GM15510 (cell line): Measurements from ENCODE around the gene EMC8.

Source experiments
- POLR2A ChIP-seq: IDR thresholded peaks from 3 replicates; pipeline ENCODE4 v1.6.1; 2011; ENCODE audit warnings: borderline replicate concordance; ENCODE audit not compliant: insufficient read length; ENCODE audit errors: extremely low read depth

The EMC8 gene

GRCh38 chr16:85757341-85757822, 42.0 kb downstream of the EMC8 start:
- no peak for TF ChIP-seq POLR2A

GRCh38 chr16:85755929-85756768, 43.2 kb downstream of the EMC8 start:
- peak; percentile 27 for TF ChIP-seq POLR2A

DNA sequence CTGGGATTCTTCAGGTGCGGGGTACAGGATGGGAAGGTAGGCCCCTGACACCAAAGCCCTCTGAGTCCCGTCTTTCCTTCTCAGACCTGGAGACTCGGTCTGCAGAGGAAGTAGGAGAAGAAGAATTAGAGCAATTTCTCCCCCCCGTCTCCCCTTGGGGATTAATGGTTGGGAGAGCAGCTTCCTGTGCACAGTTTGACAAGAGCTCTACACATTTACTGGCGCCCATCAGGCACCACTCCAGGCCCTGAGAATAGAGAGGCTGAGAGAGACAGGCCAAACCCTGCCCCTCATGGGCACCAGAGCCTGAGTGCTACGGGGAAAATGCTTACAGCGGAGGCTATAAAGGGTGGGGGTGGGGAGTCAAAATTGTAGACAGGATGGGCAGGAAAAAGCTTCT, 44.9 kb downstream of the EMC8 start:
- TF ChIP-seq POLR2A, result no peak

DNA sequence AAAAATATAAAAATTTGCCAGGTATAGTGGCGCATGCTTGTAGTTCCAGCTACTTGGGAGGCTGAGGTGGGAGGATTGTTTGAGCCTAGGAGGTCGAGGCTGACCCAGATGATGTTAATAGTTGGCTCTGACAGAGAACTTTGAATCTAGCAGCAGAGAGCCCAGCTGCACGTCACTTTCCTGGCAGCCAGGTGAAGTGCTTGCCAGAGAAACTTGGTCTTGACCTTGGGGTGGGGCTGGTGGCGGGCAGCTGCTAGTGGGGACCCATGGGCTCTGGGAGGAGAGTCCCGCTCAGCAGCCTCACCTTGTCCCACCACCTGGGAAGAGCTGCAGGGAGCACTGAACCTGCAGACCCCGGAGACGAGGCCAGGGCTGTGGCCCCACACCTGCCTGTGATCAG, 45.4 kb downstream of the EMC8 start:
- TF ChIP-seq POLR2A, result no peak

DNA sequence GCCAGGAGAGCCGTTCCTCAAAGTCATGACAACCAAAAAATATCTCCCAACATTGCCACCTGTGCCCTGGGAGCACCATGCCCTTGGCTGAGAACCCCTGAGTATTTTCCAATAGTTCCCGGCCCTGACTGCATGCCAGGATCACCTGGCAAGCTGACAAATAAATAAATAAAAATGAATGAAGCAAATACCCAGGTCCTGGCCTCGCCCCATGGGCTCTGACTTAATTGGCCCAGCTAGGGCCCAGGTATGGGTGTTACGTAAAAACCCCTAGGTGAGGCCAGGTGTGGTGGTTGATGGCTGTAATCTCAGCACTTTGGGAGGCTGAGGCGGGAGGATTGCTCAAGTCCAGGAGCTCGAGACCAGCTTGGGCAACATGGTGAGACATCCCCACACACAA, 45.8 kb downstream of the EMC8 start:
- no peak for TF ChIP-seq POLR2A

DNA sequence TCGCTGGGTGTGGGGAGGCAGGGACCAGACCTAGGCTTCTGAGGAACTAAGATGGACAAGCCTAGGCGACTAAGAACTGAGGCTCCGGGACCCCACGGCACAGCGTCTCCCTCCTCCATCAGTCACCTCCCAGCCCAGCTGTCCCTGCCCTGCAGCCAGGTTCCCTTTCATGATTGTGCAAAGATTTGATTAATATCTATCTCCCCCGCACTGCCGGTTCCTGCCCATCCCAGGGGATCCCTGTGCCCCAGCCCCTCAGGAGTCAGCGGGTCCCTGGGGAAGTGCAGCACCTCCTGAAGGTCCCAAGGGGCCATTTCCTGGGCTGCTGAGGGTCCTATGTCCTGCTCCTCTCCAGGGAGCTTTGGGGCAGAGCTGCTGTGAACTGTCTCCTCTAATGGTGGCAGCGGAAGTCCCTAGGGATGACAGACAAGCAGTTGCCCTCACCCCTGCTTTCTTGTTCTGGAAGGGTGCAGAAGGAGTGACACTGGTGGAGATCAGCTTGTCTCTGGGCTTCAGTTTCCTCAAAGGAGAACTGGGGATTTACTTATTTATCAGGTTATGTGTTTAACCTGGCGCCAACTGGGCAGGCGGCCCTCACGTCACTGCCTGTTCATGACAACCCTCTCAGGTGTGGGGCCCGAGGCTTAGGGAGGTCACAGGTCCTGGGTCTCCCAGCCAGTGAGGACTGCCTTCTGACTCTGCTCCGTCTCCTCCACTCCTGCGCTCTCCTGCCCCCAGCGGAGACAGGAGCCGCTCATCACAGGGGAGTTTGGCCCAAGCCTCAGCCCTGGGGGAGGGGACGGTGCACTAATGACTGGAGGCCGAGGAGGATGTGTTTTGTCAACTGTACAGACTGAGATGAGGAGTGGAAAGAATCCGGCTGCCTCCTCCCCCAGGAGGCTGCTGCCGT, 46.6 kb downstream of the EMC8 start:
- no peak for TF ChIP-seq POLR2A

DNA sequence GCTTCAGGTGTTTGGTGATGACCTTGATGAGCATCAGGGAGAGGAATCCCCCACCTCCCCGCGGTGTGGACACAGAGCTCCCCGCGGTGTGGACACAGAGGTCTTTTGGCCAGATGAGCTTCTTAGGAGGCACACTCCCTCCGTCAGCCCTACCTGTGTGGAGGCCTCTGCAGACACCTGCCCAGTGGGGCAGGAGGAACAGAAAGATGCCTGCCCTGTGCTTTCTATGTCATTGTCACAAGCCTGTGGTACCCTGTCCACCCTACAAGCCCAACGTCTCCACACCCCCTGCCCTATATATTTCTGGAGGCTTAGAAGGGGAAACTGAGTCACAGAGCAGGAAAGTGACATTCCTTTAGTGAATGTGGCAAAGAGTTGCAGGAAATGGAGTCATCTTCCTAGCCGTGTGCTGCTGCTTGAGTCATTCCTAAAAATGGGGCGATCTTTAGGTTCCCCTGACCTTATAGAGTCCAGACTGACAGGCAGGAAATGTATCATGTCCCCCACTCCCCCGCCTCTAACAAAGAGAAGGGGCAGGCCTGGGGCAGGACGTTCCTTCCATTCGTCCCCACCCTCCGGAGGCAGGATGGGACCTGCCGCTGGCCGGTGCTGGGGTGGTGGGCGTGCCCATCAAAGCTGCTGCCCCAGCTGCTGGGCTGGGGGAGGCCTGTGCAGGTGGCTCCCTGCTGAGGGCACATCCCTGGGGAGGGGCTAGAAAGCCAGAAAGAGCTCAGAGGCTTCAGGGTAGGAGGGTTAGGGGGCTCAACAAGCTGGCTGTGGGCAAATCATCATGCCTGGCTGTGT, 47.4 kb downstream of the EMC8 start:
- TF ChIP-seq POLR2A, result no peak

GRCh38 chr16:85750827-85751697, 48.3 kb downstream of the EMC8 start, which contains the start of gene C16orf74:
Gene C16orf74 (minus strand): TSS chr16:85751096. CDS start chr16:85735217, 15,879 bp downstream.
- peak; percentile 18 for TF ChIP-seq POLR2A

GRCh38 chr16:85750146-85750826, 49.1 kb downstream of the EMC8 start:
- no peak for TF ChIP-seq POLR2A

- TF ChIP-seq POLR2A, result no peak
Measured at GRCh38 chr16:85749771-85750145, 49.6 kb downstream of the EMC8 start.

DNA sequence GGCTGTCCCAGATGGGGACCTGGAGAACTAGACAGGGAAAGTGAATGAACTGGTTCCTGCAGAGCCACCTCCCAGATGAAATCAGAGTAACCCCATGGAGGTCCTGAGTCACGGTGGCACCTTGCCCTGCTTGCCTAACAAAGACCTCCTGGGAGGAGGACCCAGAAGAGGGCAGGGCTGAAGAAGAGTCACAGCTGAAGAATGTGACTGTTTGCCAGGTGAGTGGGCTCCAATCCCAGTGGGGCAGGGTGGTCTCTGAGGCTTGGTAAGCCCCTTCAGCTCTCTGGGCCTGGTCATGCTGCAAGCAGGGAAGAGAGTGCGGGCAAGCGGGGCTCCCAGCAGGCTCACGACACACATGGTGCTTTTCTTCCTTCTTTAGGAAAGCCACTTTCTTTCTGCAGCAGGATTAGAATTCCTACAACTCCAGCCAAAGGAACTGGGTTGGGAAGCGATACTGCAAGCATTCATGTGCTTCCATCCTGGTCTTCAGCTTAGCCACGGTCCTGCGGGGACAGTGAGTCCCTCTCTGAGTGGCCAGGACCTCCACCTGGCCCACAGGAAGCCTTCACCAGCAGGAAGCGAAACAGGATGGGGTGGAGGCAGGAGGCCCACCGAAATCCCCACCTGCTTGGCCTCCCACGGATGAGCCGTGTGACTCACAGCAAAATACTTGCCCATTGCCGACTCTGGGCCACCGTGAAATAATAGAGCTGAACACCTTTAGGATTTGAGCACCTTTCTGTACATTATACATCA, 52.7 kb downstream of the EMC8 start:
- no peak for TF ChIP-seq POLR2A

DNA sequence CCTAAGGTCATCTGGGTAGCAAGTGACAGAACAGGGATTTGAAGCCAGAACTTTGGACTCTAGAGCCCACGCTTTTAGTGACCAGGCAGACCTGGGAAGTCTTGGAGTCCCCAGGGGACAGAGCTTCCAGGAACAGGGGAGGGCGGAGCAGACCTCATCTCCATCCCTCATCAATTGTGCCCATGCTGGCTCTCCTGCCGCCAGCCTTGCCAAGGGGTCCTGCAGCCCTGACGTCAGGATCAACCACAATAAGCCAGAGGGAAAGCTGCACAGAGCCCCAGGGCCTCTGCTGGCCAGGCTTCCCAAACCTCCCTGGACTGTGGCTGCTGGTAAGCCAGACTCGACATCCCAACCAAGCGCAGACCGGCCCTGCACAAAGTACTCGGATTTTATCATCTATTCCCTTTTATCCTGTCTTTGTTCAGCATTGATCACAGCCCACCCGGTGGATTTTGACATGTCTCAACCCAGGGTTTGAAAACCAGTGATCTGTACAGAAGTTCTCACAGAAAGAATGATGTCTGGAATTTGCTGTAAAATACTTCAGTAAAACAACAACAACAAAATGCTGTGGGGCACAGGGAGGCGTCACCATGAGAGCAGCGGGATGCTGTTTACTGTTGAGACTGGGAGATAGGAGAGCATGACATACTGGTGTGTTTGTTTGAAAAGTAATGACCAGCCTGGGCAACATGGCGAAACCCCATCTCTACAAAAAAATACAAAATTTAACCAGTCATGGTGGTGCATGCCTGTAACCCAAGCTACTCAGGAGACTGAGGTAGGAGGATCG, 60.2 kb downstream of the EMC8 start:
- no peak for TF ChIP-seq POLR2A
